ENCODE results near the gene KCNJ16. TPM values are rescaled to one million over a fixed set of nuclear protein-coding genes. Genes with fewer than 3 reads are reported as not detected.

Gene KCNJ16
- polyA plus RNA-seq, 1 donor = 12.7 TPM

GRCh38 chr17:70123193-70123592 lies 48.2 kb downstream of the KCNJ16 start:
- WGBS (ENCODE audit: insufficient coverage, low lambda C conversion rate) = no CpG with 5 or more reads among the region's 2 CpGs
- no peak for DNase-seq

GRCh38 chr17:70124723-70125122 lies 49.7 kb downstream of the KCNJ16 start:
- no CpG with 5 or more reads among the region's 3 CpGs for WGBS (ENCODE audit: insufficient coverage, low lambda C conversion rate)
- DNase-seq = no peak
- Histone ChIP-seq H3K4me3 (ENCODE audit: low read length) (no peak overlapping the region), H3K4me1 (ENCODE audit: control insufficient read depth, insufficient read depth, low read length) (no peaks in the 10 kb centered on the region), H3K27me3 (ENCODE audit: control insufficient read depth, insufficient read depth, low read length) (no peaks in the 10 kb centered on the region), H3K9me3 (ENCODE audit: control insufficient read depth, low read depth, low read length) (no peaks in the 10 kb centered on the region), H3K36me3 (ENCODE audit: control insufficient read depth, insufficient read depth, low read length) (no peaks in the 10 kb centered on the region), H3K27ac (ENCODE audit: low read length) (no peak overlapping the region)

More at GRCh38 chr17:70123193-70123592, 48.2 kb downstream of the KCNJ16 start:
- Histone ChIP-seq H3K4me1 (ENCODE audit: control insufficient read depth, insufficient read depth, low read length) (no peaks in the 10 kb centered on the region), H3K27me3 (ENCODE audit: control insufficient read depth, insufficient read depth, low read length) (no peaks in the 10 kb centered on the region), H3K4me3 (ENCODE audit: low read length) (no peak overlapping the region), H3K36me3 (ENCODE audit: control insufficient read depth, insufficient read depth, low read length) (no peaks in the 10 kb centered on the region), H3K9me3 (ENCODE audit: control insufficient read depth, low read depth, low read length) (no peaks in the 10 kb centered on the region), H3K27ac (ENCODE audit: low read length) (no peak overlapping the region)

GRCh38 chr17:70127221-70127873 lies 52.3 kb downstream of the KCNJ16 start:
- H3K27ac ChIP-seq (ENCODE audit: low read length) = no peak overlapping the region
- no peak overlapping the region for H3K4me3 ChIP-seq (ENCODE audit: low read length)
- DNase-seq = no peak
- no peaks in the 10 kb centered on the region for H3K9me3 ChIP-seq (ENCODE audit: control insufficient read depth, low read depth, low read length)
- no peaks in the 10 kb centered on the region for H3K4me1 ChIP-seq (ENCODE audit: control insufficient read depth, insufficient read depth, low read length)
- no peaks in the 10 kb centered on the region for H3K36me3 ChIP-seq (ENCODE audit: control insufficient read depth, insufficient read depth, low read length)
- whole genome bisulfite sequencing (ENCODE audit: insufficient coverage, low lambda C conversion rate) = 100% methylated on average over 1 of the region's 6 CpGs
- no peaks in the 10 kb centered on the region for H3K27me3 ChIP-seq (ENCODE audit: control insufficient read depth, insufficient read depth, low read length)

GRCh38 chr17:70128727-70129238 lies 53.8 kb downstream of the KCNJ16 start:
- DNase-seq = no peak
- WGBS (ENCODE audit: insufficient coverage, low lambda C conversion rate) = 96% methylated on average over 5 of the region's 23 CpGs
- H3K9me3 ChIP-seq (ENCODE audit: control insufficient read depth, low read depth, low read length) = no peaks in the 10 kb centered on the region
- H3K36me3 ChIP-seq (ENCODE audit: control insufficient read depth, insufficient read depth, low read length) = no peaks in the 10 kb centered on the region
- H3K4me1 ChIP-seq (ENCODE audit: control insufficient read depth, insufficient read depth, low read length) = no peaks in the 10 kb centered on the region
- no peak overlapping the region for H3K4me3 ChIP-seq (ENCODE audit: low read length)
- no peak overlapping the region for H3K27ac ChIP-seq (ENCODE audit: low read length)
- no peaks in the 10 kb centered on the region for H3K27me3 ChIP-seq (ENCODE audit: control insufficient read depth, insufficient read depth, low read length)

- Histone ChIP-seq H3K36me3 (ENCODE audit: control insufficient read depth, insufficient read depth, low read length) (no peaks in the 10 kb centered on the region), H3K4me3 (ENCODE audit: low read length) (no peak overlapping the region), H3K9me3 (ENCODE audit: control insufficient read depth, low read depth, low read length) (no peaks in the 10 kb centered on the region), H3K4me1 (ENCODE audit: control insufficient read depth, insufficient read depth, low read length) (no peaks in the 10 kb centered on the region), H3K27ac (ENCODE audit: low read length) (no peak overlapping the region), H3K27me3 (ENCODE audit: control insufficient read depth, insufficient read depth, low read length) (no peaks in the 10 kb centered on the region)
- WGBS (ENCODE audit: insufficient coverage, low lambda C conversion rate) = 100% methylated on average over 1 of the region's 3 CpGs
- no peak for DNase-seq
Observed at GRCh38 chr17:70130289-70130688, 55.3 kb downstream of the KCNJ16 start.

- H3K36me3 ChIP-seq (ENCODE audit: control insufficient read depth, insufficient read depth, low read length) = no peaks in the 10 kb centered on the region
- DNase-seq = no peak
- H3K4me3 ChIP-seq (ENCODE audit: low read length) = no peak overlapping the region
- WGBS (ENCODE audit: insufficient coverage, low lambda C conversion rate) = 80% methylated on average over 1 of the region's 11 CpGs
- no peak overlapping the region for H3K27ac ChIP-seq (ENCODE audit: low read length)
- no peaks in the 10 kb centered on the region for H3K9me3 ChIP-seq (ENCODE audit: control insufficient read depth, low read depth, low read length)
- H3K27me3 ChIP-seq (ENCODE audit: control insufficient read depth, insufficient read depth, low read length) = no peaks in the 10 kb centered on the region
- H3K4me1 ChIP-seq (ENCODE audit: control insufficient read depth, insufficient read depth, low read length) = peaks cover 6% of the 10 kb centered on the region
Observed at GRCh38 chr17:70132505-70132904, 57.5 kb downstream of the KCNJ16 start.

- Histone ChIP-seq H3K36me3 (ENCODE audit: control insufficient read depth, insufficient read depth, low read length) (no peaks in the 10 kb centered on the region), H3K9me3 (ENCODE audit: control insufficient read depth, low read depth, low read length) (no peaks in the 10 kb centered on the region), H3K4me3 (ENCODE audit: low read length) (no peak overlapping the region), H3K27ac (ENCODE audit: low read length) (no peak overlapping the region), H3K27me3 (ENCODE audit: control insufficient read depth, insufficient read depth, low read length) (no peaks in the 10 kb centered on the region), H3K4me1 (ENCODE audit: control insufficient read depth, insufficient read depth, low read length) (peaks cover 6% of the 10 kb centered on the region)
- 100% methylated on average over 1 of the region's 8 CpGs for WGBS (ENCODE audit: insufficient coverage, low lambda C conversion rate)
- DNase-seq = no peak
Observed at GRCh38 chr17:70134042-70134441, 59.0 kb downstream of the KCNJ16 start.

- Histone ChIP-seq H3K27ac (ENCODE audit: low read length) (no peak overlapping the region), H3K36me3 (ENCODE audit: control insufficient read depth, insufficient read depth, low read length) (no peaks in the 10 kb centered on the region), H3K4me3 (ENCODE audit: low read length) (no peak overlapping the region), H3K9me3 (ENCODE audit: control insufficient read depth, low read depth, low read length) (no peaks in the 10 kb centered on the region), H3K4me1 (ENCODE audit: control insufficient read depth, insufficient read depth, low read length) (peaks cover 6% of the 10 kb centered on the region), H3K27me3 (ENCODE audit: control insufficient read depth, insufficient read depth, low read length) (no peaks in the 10 kb centered on the region)
- no peak for DNase-seq
- no CpG with 5 or more reads among the region's 1 CpG for WGBS (ENCODE audit: insufficient coverage, low lambda C conversion rate)
Observed at GRCh38 chr17:70134777-70135176, 59.8 kb downstream of the KCNJ16 start.

GRCh38 chr17:70136131-70136530 lies 61.1 kb downstream of the KCNJ16 start:
- no peaks in the 10 kb centered on the region for H3K9me3 ChIP-seq (ENCODE audit: control insufficient read depth, low read depth, low read length)
- no peak for DNase-seq
- H3K4me3 ChIP-seq (ENCODE audit: low read length) = no peak overlapping the region
- H3K36me3 ChIP-seq (ENCODE audit: control insufficient read depth, insufficient read depth, low read length) = no peaks in the 10 kb centered on the region
- H3K27ac ChIP-seq (ENCODE audit: low read length) = no peak overlapping the region
- WGBS (ENCODE audit: insufficient coverage, low lambda C conversion rate) = 100% methylated on average over 1 of the region's 5 CpGs
- no peaks in the 10 kb centered on the region for H3K27me3 ChIP-seq (ENCODE audit: control insufficient read depth, insufficient read depth, low read length)
- H3K4me1 ChIP-seq (ENCODE audit: control insufficient read depth, insufficient read depth, low read length) = peaks cover 6% of the 10 kb centered on the region

- no peak overlapping the region for H3K4me3 ChIP-seq (ENCODE audit: low read length)
- DNase-seq = peak; percentile 38 to 72
- no peaks in the 10 kb centered on the region for H3K36me3 ChIP-seq (ENCODE audit: control insufficient read depth, insufficient read depth, low read length)
- H3K9me3 ChIP-seq (ENCODE audit: control insufficient read depth, low read depth, low read length) = no peaks in the 10 kb centered on the region
- H3K4me1 ChIP-seq (ENCODE audit: control insufficient read depth, insufficient read depth, low read length) = peaks cover 6% of the 10 kb centered on the region
- WGBS (ENCODE audit: insufficient coverage, low lambda C conversion rate) = 80% methylated on average over 1 of the region's 9 CpGs
- H3K27ac ChIP-seq (ENCODE audit: low read length) = no peak overlapping the region
- H3K27me3 ChIP-seq (ENCODE audit: control insufficient read depth, insufficient read depth, low read length) = no peaks in the 10 kb centered on the region
Observed at GRCh38 chr17:70137451-70138230, 62.6 kb downstream of the KCNJ16 start.
